Activated naive CD8-positive, alpha-beta T cell treated with anti-CD3 and anti-CD28 coated beads for 36 hours (primary cell): Measurements from ENCODE around the gene THSD4. TPM values are rescaled to one million over a fixed set of nuclear protein-coding genes. Genes with fewer than 3 reads are reported as not detected.
"Not testable (repeated sequence)": the region's sequence is repeated elsewhere in the genome, so short reads cannot be mapped to it uniquely, and the experiment has no call there.

ENCODE experiments used
- DNase-seq: peaks from one replicate; pipeline ENCODE4 v3.0.0; 2021
- H3K27ac Mint-ChIP-seq: one replicate; pipeline ENCODE4 v1.8.0; 2022; ENCODE audit warnings: mild to moderate bottlenecking, moderate library complexity, mixed read lengths
- H3K27me3 Mint-ChIP-seq: one replicate; pipeline ENCODE4 v1.8.0; 2022; ENCODE audit warnings: mild to moderate bottlenecking, mixed read lengths
- H3K36me3 Mint-ChIP-seq: one replicate; pipeline ENCODE4 v1.8.0; 2021; ENCODE audit warnings: mild to moderate bottlenecking, mixed read lengths
- H3K4me1 Mint-ChIP-seq: one replicate; pipeline ENCODE4 v1.8.0; 2021; ENCODE audit warnings: mixed read lengths
- H3K4me3 Mint-ChIP-seq: one replicate; pipeline ENCODE4 v1.8.0; 2022; ENCODE audit warnings: mild to moderate bottlenecking, moderate library complexity, mixed read lengths
- H3K9me3 Mint-ChIP-seq: one replicate; pipeline ENCODE4 v1.8.0; 2022; ENCODE audit warnings: mixed read lengths
- total RNA-seq, 2 experiments: library from RNA; stranded (reverse); gene quantifications; one replicate each; pipeline ENCODE4 v1.2.3, GENCODE V29; 2021

Gene THSD4
- total RNA-seq, 2 experiments from 2014 or later, result not detected

DNA sequence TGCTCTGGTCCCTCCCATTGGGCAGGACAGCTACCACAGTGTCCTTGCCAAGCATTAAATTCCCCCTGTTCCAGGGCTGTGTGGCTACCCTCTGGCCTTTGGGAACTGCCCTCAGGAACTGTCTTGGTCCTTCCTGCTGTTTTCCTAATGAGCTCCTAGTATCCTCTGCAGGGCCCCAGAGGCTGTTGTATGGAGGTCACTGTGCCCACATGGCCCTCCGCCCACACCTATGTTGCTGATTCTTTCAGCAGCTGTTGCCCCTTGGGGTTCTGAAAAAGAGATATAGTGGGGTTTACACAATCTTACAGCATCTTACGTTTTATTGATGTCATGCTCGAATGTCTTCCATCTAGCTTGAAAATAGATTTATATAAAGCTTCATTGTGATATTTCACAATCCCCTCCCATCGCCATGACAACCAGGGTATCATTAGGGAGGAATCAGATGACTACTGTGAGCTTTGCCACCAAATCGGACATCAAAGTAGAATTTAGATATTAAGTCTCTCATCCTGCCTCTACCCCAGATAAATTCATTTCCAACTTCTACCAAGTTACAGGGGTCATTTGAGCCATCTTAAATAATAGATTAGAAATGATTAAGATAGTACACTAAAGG lies 598.0 kb downstream of the THSD4 start:
- Mint-ChIP-seq H3K27ac (no peak overlapping the region), H3K27me3 (peaks cover 11% of the 10 kb centered on the region), H3K36me3 (no peaks in the 10 kb centered on the region), H3K9me3 (no peaks in the 10 kb centered on the region), H3K4me3 (no peak overlapping the region), H3K4me1 (no peaks in the 10 kb centered on the region)
- DNase-seq, result no peak

DNA sequence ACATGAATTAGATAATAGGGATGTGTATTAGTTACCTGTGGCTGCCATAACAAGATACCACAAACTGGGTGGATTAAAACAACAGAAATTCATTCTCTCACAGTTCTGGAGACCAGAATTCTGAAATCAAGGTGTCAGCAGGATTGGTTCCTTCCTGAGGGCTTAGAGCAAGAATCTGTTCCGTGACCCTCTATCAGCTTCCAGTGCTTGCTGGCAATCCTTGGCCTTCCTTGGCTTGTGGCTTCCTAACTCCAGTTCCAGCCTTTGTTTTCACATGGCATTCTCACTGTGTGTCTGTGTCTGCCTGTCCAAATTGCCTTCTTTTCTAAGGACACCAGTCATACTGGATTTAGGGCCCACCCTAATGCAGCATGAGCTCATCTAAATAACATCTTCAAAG lies 600.6 kb downstream of the THSD4 start:
- peaks cover 19% of the 10 kb centered on the region for H3K27me3 Mint-ChIP-seq
- no peaks in the 10 kb centered on the region for H3K4me1 Mint-ChIP-seq
- no peaks in the 10 kb centered on the region for H3K36me3 Mint-ChIP-seq
- no peak overlapping the region for H3K4me3 Mint-ChIP-seq
- H3K27ac Mint-ChIP-seq, result no peak overlapping the region
- no peaks in the 10 kb centered on the region for H3K9me3 Mint-ChIP-seq
- DNase-seq, result no peak

DNA sequence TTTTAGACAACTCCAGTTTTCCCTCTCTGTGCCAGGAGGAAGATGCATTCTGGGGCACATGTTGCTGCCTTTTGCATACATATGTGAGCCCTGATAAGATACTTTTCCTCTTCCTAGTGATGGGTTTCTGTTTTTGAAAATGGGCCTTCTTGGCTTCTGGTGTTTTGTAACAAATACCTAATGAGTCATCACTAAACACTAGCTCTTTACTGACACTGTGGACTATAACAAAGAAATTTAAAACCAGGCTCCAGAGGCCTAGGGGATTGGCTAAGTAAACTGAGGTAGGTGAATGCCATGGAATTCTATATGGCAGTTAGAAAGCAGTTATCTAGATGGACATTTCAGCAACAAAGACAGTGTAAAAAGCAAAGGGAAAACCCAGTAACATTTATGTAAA lies 601.7 kb downstream of the THSD4 start:
- H3K4me1 Mint-ChIP-seq, result no peaks in the 10 kb centered on the region
- no peak overlapping the region for H3K27ac Mint-ChIP-seq
- no peaks in the 10 kb centered on the region for H3K36me3 Mint-ChIP-seq
- peaks cover 19% of the 10 kb centered on the region for H3K27me3 Mint-ChIP-seq
- no peaks in the 10 kb centered on the region for H3K9me3 Mint-ChIP-seq
- H3K4me3 Mint-ChIP-seq, result no peak overlapping the region
- DNase-seq, result no peak

DNA sequence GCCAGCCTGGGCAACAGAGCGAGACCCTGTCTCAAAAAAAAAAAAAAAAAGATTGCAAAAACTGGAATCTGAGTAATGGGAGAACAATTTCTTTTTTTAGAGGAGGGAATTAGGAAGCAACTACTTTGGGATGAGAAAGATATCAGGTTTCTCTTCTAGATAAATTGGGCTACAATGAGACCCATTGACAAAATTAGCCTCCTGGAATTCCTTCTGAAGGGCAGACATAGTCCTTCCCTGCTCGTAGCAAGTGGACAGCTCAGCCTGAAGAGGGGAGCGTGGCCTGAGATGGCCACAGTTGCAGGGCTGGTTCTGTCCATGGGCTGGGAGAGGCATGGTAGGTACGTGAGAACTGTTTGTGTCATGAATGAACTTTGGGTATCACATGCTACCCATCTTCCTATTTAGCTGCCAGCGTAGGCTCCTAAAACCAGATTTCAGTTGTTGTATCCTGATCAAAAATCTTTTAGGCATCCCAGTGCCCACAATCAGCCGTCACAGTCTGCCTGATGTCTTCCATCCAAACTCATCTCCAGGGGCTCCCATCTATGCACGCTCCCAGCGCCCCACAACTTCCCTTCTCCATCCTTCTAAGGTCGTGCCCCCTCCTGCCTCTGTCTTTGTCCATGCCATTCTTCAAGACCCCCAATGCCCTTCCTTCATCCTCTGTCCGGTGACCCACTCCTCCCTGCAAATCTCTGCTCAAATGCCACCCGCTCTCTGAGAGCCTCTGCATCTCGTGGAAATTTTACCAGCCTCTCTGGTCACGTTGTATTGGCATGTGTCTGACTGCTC lies 603.0 kb downstream of the THSD4 start:
- no peaks in the 10 kb centered on the region for H3K36me3 Mint-ChIP-seq
- no peaks in the 10 kb centered on the region for H3K4me1 Mint-ChIP-seq
- no peak overlapping the region for H3K4me3 Mint-ChIP-seq
- peaks cover 18% of the 10 kb centered on the region for H3K27me3 Mint-ChIP-seq
- no peak for DNase-seq
- H3K9me3 Mint-ChIP-seq, result no peaks in the 10 kb centered on the region
- H3K27ac Mint-ChIP-seq, result no peak overlapping the region

DNA sequence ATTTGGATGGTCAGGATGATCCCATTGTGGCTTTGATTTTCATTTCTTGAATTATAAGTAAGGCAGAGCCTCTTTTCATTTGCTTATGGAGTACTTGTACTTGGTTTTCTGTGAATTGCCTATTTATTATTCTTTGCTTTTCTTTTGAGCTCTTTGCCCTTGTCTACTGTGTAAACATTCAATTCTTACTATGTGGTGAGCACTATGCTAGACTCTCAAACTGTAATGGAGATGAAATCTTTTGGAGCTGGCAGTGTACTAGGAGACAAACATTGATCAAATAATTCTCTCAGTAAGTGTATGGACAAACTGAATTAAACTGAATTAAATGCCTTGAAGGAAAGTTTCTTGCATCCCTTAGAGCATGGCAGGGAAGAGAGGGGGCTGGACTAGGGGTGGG lies 608.1 kb downstream of the THSD4 start:
- Mint-ChIP-seq H3K4me3 (no peak overlapping the region), H3K36me3 (no peaks in the 10 kb centered on the region), H3K4me1 (no peaks in the 10 kb centered on the region), H3K27me3 (peaks cover 13% of the 10 kb centered on the region), H3K9me3 (no peaks in the 10 kb centered on the region), H3K27ac (no peak overlapping the region)
- no peak for DNase-seq

DNA sequence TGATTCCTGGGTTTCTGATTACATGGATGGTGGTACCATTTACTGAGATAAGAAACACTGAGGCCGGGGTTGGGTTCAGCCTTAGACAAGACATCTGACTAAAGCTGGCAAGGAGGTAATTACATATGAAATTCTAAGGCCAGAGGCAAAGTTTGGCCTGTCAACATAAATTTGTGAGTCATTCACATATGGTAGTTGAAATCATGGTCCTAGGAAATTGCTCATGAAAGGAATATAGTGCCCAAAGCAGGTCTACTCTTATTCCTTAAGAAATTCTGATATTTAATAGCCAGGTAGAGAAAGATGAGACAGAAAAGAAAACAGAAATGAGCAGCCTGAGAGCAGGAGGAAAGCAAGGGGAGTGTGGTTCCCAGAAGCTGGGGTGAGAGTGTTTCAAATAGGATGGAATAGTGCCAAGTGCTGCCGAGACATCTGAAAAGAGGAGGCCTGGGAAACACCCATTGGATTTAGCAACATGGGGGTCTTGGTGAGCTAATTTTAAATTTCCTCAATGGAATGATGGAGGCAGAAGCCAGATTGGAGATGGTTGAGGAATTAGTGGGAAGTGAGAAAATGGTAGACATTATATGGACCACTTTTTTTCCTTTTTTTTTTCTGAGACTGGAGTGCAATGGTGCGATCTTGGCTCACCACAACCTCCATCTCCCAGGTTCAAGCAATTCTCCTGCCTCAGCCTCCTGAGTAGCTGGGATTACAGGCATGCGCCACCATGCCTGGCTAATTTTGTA lies 610.1 kb downstream of the THSD4 start:
- DNase-seq, H3K9me3 Mint-ChIP-seq, H3K36me3 Mint-ChIP-seq, H3K27ac Mint-ChIP-seq, H3K27me3 Mint-ChIP-seq, H3K4me1 Mint-ChIP-seq, H3K4me3 Mint-ChIP-seq: not testable (repeated sequence)

DNA sequence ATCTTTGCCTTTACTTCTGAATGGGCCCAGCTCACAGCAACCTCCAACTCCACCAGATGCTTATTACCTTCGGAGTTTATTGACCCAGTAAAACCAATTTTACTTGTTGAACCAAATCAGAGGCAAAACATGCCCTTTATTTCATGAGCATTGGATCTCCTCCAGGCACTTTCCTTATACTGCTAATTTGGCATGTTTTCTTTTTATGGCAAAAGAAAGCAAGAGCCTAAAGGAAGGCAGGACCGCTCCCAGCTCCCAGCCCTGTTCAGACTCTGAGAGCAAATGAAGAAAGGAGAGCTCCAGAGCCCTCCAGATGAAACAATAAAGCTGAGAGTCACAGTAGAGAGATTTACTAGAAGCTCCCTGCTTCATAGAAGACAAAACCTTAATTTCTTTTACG lies 613.6 kb downstream of the THSD4 start:
- H3K9me3 Mint-ChIP-seq, result no peaks in the 10 kb centered on the region
- H3K4me3 Mint-ChIP-seq, result no peak overlapping the region
- H3K27me3 Mint-ChIP-seq, result peaks cover 16% of the 10 kb centered on the region
- H3K4me1 Mint-ChIP-seq, result peaks cover 2% of the 10 kb centered on the region
- no peak for DNase-seq
- H3K36me3 Mint-ChIP-seq, result no peaks in the 10 kb centered on the region
- no peak overlapping the region for H3K27ac Mint-ChIP-seq

DNA sequence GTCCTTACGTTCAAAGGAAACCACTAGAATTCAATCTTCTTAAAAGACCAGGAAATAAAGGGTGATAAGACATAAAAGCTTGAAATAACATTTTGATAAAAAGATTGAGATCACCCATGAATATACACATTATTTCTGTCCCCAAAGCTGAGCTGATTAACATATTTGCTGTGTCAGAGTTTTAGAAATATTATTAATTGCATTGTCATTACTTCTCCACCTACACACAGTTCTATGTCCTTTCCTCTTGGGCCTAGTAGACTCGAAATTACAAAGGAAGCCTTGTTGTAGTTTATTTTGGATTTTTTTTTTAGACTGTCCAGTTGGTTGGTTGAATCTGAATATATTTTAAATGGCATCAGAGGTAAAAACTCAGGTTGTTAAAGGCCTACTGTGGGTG lies 614.0 kb downstream of the THSD4 start:
- no peak overlapping the region for H3K27ac Mint-ChIP-seq
- peaks cover 19% of the 10 kb centered on the region for H3K27me3 Mint-ChIP-seq
- H3K9me3 Mint-ChIP-seq, result no peaks in the 10 kb centered on the region
- H3K4me3 Mint-ChIP-seq, result no peak overlapping the region
- no peaks in the 10 kb centered on the region for H3K36me3 Mint-ChIP-seq
- H3K4me1 Mint-ChIP-seq, result peaks cover 2% of the 10 kb centered on the region
- no peak for DNase-seq

DNA sequence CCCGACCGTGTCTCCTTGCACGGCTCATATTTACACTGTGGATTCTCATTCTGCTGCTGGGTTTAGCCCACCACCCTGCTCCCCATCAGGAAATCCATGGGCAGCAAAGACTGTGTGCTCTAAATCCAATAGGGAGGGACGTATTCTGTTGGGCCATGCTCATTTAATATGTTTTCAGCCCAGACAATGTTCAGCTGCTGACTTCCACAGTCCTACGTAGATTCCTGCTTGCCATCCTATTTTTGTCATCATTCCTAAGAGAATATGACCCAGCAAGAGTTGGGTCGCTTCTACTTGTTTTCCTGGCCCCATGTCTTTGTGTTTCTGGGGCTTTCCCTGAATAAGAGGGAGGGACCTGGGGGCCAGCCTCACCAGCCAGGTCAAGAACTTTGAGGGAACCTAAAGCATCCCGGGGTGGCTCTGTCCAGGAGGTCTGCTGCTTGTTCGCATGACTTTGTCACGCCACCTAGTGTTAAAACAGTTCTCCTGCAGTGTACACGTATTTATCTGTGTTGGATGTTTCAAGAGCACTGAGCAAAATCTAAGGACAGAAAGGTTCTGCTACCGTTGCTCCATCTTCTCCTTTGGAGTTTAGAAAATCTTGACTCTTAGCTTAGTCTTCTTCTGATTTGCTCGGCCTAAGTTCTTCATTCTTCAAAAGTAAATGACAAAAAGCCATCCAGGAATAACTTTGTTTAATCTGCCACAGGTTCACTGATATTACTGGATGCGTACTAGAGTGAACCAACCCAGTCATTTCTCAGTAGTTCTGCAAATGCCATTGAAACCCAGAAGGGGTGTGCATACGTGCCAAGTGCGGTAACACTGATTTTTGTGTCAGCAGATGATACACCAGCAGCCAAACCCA lies 615.2 kb downstream of the THSD4 start:
- Mint-ChIP-seq H3K27me3 (peaks cover 19% of the 10 kb centered on the region), H3K4me3 (no peak overlapping the region), H3K9me3 (no peaks in the 10 kb centered on the region), H3K4me1 (peaks cover 2% of the 10 kb centered on the region), H3K36me3 (no peaks in the 10 kb centered on the region), H3K27ac (no peak overlapping the region)
- peak; percentile 16 for DNase-seq

DNA sequence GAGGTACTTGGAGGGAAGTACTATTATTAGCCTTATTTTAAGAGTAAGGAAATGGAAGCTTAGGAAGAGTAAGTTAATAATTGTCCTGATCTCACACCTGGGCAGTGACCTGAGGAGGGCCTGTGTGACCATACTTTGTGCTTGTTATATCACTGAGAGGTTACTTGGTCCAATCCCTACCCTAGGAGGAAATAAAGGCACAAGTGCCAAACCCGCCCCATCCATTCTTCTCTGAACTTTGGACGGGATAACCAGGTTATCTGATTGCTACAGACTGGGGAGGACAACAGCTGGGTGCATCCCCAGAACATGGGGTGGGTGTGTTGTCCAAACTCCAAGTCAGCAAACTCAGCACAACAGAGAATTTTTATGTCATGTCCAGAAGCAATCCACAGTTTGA lies 617.4 kb downstream of the THSD4 start:
- H3K27ac Mint-ChIP-seq, result no peak overlapping the region
- H3K9me3 Mint-ChIP-seq, result no peaks in the 10 kb centered on the region
- H3K27me3 Mint-ChIP-seq, result peaks cover 19% of the 10 kb centered on the region
- no peak overlapping the region for H3K4me3 Mint-ChIP-seq
- H3K36me3 Mint-ChIP-seq, result no peaks in the 10 kb centered on the region
- no peak for DNase-seq
- peaks cover 2% of the 10 kb centered on the region for H3K4me1 Mint-ChIP-seq

DNA sequence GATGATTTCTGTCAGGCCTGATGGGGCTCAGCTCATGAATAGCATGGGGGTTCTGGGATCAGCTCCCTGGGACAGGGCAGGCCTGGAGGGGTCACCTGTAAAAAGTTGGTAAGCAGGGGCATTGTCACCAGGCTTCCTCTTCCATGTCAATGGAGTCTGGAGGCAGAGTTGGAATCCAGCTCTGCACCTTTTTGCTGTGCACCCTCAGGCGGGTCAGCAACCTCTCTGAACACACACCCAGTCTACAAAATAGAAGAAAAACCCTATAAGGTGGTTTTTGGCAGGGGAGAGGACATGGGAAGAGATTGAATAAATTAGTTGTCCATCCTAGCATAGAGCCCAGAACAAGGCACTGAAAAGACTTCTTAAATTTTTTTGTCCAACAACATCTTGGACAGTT lies 617.9 kb downstream of the THSD4 start:
- H3K4me3 Mint-ChIP-seq, result no peak overlapping the region
- no peak for DNase-seq
- no peaks in the 10 kb centered on the region for H3K9me3 Mint-ChIP-seq
- no peaks in the 10 kb centered on the region for H3K36me3 Mint-ChIP-seq
- no peak overlapping the region for H3K27ac Mint-ChIP-seq
- peaks cover 2% of the 10 kb centered on the region for H3K4me1 Mint-ChIP-seq
- H3K27me3 Mint-ChIP-seq, result peaks cover 19% of the 10 kb centered on the region

DNA sequence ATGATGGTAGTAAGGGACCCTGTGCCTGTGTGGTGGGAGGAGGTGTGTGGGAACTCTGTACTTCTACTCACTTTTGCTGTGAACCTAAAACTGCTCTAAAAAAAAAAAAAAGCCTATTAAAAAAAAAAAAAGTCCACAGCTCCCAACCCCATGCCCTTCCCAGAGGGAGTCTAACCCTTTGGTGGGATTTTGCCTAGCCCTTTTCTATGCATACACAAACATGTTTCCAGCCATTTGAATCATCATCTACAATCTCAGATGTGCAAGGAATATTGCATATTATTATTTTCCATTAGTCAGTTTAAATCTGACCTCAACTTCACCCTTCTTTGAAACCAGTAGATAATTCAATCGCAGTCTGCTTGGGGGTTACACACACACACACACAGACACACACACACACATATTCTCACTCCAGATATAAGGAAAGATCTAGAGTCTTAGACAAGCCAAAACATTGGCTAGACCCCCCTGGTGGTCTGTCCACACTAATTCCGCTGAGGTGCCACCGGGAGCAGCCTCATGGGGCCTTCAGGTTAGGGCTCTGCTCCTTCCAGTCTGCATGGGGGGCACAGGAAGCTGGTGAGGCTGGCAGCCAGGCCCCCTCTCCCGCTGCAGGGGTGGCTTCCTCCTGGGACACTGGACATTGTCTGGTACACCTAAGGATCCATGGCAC lies 619.6 kb downstream of the THSD4 start:
- Mint-ChIP-seq H3K27ac (no peak overlapping the region), H3K27me3 (peaks cover 16% of the 10 kb centered on the region), H3K4me1 (peaks cover 2% of the 10 kb centered on the region), H3K4me3 (no peak overlapping the region), H3K9me3 (no peaks in the 10 kb centered on the region), H3K36me3 (no peaks in the 10 kb centered on the region)
- no peak for DNase-seq

DNA sequence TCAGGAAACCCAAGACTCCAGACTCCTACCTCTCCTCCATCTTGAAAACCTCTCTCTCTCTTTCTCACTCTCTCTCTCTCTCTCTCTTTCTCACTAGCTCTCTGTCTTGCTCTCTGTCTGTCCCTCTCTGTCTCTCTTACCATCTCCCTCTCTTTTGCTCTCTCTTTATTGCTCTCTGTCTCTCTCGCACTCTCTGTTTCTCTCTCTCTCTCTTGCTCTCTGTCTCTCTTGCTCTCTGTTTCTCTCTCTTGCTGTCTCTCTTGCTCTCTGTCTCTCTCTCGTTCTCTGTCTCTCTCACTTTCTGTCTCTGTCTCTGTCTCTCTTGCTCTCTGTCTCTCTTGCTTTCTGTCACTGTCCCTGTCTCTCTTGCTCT lies 620.1 kb downstream of the THSD4 start:
- Mint-ChIP-seq H3K27ac (no peak overlapping the region), H3K36me3 (no peaks in the 10 kb centered on the region), H3K27me3 (peaks cover 15% of the 10 kb centered on the region), H3K4me3 (no peak overlapping the region), H3K9me3 (no peaks in the 10 kb centered on the region), H3K4me1 (peaks cover 2% of the 10 kb centered on the region)
- no peak for DNase-seq

DNA sequence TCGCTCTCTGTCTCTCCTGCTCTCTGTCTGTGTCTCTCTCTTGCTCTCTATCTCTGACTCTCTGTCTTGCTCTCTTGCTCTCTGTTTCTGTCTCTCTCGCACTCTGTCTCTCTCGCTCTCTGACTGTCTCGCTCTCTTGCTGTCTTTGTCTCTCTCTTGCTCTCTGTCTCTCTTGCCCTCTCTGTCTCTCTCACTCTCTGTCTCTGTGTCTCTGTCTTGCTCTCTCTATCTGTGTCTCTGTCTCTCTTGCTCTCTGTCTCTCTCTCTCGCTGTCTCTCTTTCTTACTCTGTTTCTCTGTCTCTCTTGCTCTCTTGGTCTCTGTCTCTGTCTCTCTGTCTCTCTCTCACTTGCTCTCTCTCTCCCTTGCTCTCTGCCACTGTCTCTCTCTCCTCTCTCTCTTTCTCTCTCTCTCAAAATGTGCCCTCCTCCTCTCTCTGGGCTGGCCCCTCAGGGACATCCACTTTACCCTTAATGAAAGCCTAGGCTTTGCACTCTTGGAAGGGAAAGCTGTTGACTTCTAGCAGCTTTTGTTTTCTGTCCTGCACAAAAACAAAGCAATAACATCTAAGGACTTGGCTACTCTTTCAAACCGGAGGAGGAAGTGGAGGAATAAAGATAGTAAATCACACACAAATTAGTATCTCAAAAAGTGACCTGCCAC lies 621.1 kb downstream of the THSD4 start:
- no peak overlapping the region for H3K27ac Mint-ChIP-seq
- H3K4me1 Mint-ChIP-seq, result no peaks in the 10 kb centered on the region
- no peak overlapping the region for H3K4me3 Mint-ChIP-seq
- H3K9me3 Mint-ChIP-seq, result no peaks in the 10 kb centered on the region
- DNase-seq, result no peak
- peaks cover 11% of the 10 kb centered on the region for H3K27me3 Mint-ChIP-seq
- no peaks in the 10 kb centered on the region for H3K36me3 Mint-ChIP-seq
